ENCODE measurements around the gene MAP4K3. TPM values are rescaled to one million over a fixed set of nuclear protein-coding genes. Genes with fewer than 3 reads are reported as not detected.

Gene MAP4K3
- total RNA-seq, 4 donors from 2014 or later: 49.4 to 89.0 (median 79.2) TPM

DNA sequence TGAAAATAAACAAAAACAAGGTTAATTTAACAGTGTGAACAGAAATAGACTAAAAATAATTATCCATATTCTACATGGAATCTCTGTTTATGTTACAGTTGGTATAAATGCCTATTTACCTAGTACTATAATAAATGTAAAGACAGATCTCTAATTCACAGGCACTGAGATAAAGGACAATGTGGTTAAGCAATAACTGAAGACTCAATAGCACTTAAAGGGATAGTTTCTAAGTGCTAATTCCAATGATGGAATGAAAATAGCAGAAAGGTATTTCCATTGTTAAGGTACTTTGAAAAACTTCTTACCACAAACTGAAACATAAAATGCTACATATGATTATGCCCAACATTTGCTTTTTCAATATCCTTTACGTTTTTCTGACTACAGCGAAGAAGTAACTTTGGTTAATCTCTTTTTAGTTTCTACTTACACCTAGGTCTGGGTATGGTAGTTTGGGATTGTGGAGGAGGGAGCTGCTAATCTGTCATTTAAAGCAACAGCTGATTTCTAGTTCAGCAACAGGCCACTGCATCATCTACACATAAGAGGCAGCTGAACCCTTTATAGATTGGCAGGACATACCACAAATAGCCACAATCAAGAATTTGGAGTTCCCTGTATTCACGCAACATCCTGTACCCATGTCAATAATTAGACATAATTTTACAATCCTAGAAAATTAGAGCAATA, 27.2 kb downstream of the MAP4K3 start:
- Histone ChIP-seq H3K4me1 (peaks cover 4 to 92% (median 8%) of the 10 kb centered on the region in 3 donors), H3K9me3 (no peaks in the 10 kb centered on the region), H3K36me3 (no peaks in the 10 kb centered on the region), H3K4me3 (no peak overlapping the region), H3K27ac (no peak overlapping the region), H3K27me3 (no peaks in the 10 kb centered on the region)
- TF ChIP-seq POLR2AphosphoS5 (IDR thresholded peaks at IDR 0.05) (no peak), POLR2A (IDR thresholded peaks at IDR 0.05) (no peak), EP300 (IDR thresholded peaks at IDR 0.05) (no peak)
- TF ChIP-seq, protein P1, sequence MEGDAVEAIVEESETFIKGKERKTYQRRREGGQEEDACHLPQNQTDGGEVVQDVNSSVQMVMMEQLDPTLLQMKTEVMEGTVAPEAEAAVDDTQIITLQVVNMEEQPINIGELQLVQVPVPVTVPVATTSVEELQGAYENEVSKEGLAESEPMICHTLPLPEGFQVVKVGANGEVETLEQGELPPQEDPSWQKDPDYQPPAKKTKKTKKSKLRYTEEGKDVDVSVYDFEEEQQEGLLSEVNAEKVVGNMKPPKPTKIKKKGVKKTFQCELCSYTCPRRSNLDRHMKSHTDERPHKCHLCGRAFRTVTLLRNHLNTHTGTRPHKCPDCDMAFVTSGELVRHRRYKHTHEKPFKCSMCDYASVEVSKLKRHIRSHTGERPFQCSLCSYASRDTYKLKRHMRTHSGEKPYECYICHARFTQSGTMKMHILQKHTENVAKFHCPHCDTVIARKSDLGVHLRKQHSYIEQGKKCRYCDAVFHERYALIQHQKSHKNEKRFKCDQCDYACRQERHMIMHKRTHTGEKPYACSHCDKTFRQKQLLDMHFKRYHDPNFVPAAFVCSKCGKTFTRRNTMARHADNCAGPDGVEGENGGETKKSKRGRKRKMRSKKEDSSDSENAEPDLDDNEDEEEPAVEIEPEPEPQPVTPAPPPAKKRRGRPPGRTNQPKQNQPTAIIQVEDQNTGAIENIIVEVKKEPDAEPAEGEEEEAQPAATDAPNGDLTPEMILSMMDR (IDR thresholded peaks at IDR 0.05): no peak
- WGBS, 2 donors (ENCODE audit: low coverage in 1 of 2): 88 to 94% methylated on average over 3 of the region's 3 CpGs
- ATAC-seq: no peak

DNA sequence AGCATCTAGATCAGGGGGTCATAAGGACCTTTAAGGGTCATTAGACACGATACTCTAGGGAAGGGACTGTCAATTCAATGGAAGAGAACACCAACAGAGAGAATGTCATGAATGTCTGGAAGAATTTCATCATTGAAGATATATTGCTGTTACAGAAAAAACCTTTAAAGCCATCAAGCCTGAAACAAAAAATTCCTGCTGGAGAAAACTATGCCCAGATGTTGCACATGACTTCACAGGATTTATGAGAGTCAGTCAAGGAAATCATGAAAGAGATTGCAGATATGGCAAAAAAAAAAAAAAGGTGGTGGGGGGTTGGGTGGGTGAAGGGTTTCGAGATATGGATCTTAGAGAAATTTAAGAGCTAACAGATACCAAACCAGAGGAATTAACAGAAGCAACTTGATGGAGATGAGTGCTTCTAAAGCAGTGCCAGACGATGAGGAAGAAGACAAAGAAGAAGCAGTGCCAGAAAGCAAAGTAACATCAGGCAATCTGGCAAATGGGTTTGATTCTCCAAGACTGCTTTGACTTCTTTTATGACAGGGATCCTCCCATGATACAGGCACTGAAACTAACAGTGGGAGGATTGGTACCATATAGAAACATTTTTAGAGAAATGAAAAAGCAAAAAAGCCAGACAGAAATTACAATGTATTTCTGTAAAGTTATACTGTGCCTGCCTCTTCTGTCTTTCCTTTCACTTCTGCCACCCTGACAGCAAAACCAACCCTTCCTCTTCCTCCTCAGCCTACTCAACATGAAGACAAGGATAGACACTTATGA, 28.5 kb downstream of the MAP4K3 start:
- Histone ChIP-seq H3K4me3 (no peak overlapping the region), H3K27ac (no peak overlapping the region), H3K4me1 (peaks cover 4 to 84% (median 5%) of the 10 kb centered on the region in 3 donors), H3K27me3 (no peaks in the 10 kb centered on the region), H3K9me3 (no peaks in the 10 kb centered on the region), H3K36me3 (no peaks in the 10 kb centered on the region)
- no peak for TF ChIP-seq POLR2AphosphoS5 (IDR thresholded peaks at IDR 0.05)
- no peak for TF ChIP-seq EP300 (IDR thresholded peaks at IDR 0.05)
- no peak for TF ChIP-seq POLR2A (IDR thresholded peaks at IDR 0.05)
- TF ChIP-seq, protein P1 (IDR thresholded peaks at IDR 0.05): no peak
- ATAC-seq: no peak
- WGBS, 2 donors (ENCODE audit: low coverage in 1 of 2): 79 to 85% methylated on average over 3 of the region's 3 CpGs

DNA sequence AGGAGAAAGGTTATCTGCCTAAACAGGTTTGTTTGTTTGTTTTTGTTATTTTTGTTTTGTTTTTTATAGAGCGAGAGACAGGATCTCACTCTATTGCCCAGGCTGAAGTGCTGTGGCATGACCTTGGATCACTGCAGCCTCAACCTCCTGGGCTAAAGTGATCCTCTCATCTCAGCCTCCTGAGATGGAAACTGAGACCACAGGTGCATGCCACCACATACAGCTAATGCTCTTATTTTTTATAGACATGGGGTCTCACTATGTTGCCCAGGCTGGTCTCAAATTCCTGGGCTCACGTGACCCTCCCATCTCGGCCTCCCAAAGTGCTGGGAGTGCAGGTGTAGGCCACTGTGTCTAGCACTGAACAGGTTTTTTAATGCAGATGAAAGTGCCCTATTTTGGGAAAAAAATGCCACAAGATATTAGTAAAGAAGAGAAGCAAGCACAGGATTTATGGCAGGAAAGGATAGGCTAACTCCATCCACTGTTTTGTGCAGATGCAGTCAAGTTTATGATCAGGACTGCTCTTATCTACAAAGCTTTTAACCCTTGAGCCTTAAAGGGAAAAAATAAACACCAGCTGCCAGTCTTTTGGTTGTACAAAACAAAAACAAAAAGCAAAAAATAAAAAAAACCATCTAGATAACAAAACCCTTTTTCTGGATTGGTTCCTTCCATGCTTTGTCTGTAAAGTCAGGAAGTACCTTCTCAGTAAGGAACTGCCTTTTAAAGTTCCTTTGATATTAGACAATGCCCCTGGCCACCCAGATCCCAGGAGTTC, 29.4 kb downstream of the MAP4K3 start:
- no peak overlapping the region for H3K27ac ChIP-seq
- H3K27me3 ChIP-seq: no peaks in the 10 kb centered on the region
- H3K36me3 ChIP-seq: no peaks in the 10 kb centered on the region
- H3K4me1 ChIP-seq: peaks cover 5 to 85% (median 9%) of the 10 kb centered on the region in 3 donors
- TF ChIP-seq EP300 (IDR thresholded peaks at IDR 0.05) (no peak), POLR2A (IDR thresholded peaks at IDR 0.05) (no peak), POLR2AphosphoS5 (IDR thresholded peaks at IDR 0.05) (no peak)
- TF ChIP-seq, protein P1 (IDR thresholded peaks at IDR 0.05): no peak
- no peaks in the 10 kb centered on the region for H3K9me3 ChIP-seq
- WGBS, 2 donors (ENCODE audit: low coverage in 1 of 2): 87 to 97% methylated on average over 3 of the region's 3 CpGs
- H3K4me3 ChIP-seq: no peak overlapping the region
- no peak for ATAC-seq

DNA sequence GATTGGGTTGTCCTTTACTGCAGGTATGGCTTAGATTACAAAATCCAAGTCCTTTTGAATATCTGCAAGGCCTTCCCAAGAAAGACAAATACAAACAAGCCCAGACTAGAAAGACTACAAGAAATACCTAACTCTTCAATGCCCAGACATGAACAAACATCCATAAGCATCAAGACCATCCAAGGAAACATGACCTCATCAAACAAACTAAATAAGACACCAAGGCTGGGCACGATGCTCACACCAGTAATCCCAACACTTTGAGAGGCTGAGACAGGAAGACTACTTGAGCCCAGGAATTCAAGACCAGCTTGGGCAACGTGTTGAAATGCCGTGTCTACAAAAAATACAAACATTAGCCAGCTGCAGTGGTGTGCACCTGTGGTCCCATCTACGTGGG, 31.7 kb downstream of the MAP4K3 start:
- Histone ChIP-seq H3K4me1 (peaks cover 0 to 85% (median 11%) of the 10 kb centered on the region in 3 donors), H3K27me3 (no peaks in the 10 kb centered on the region), H3K9me3 (no peaks in the 10 kb centered on the region), H3K4me3 (no peak overlapping the region), H3K27ac (no peak overlapping the region), H3K36me3 (no peaks in the 10 kb centered on the region)
- no peak for ATAC-seq
- WGBS, 2 donors (ENCODE audit: low coverage in 1 of 2): 92 to 100% methylated on average over 2 to 4 of the region's 4 CpGs
- TF ChIP-seq POLR2AphosphoS5 (IDR thresholded peaks at IDR 0.05): no peak
- TF ChIP-seq POLR2A (IDR thresholded peaks at IDR 0.05): no peak
- TF ChIP-seq, protein P1 (IDR thresholded peaks at IDR 0.05): no peak
- TF ChIP-seq EP300 (IDR thresholded peaks at IDR 0.05): no peak
